ENCODE measurements around the gene RWDD2A.
"Not testable (repeated sequence)": the region's sequence is repeated elsewhere in the genome, so short reads cannot be mapped to it uniquely, and the experiment has no call there.

Gene RWDD2A

DNA sequence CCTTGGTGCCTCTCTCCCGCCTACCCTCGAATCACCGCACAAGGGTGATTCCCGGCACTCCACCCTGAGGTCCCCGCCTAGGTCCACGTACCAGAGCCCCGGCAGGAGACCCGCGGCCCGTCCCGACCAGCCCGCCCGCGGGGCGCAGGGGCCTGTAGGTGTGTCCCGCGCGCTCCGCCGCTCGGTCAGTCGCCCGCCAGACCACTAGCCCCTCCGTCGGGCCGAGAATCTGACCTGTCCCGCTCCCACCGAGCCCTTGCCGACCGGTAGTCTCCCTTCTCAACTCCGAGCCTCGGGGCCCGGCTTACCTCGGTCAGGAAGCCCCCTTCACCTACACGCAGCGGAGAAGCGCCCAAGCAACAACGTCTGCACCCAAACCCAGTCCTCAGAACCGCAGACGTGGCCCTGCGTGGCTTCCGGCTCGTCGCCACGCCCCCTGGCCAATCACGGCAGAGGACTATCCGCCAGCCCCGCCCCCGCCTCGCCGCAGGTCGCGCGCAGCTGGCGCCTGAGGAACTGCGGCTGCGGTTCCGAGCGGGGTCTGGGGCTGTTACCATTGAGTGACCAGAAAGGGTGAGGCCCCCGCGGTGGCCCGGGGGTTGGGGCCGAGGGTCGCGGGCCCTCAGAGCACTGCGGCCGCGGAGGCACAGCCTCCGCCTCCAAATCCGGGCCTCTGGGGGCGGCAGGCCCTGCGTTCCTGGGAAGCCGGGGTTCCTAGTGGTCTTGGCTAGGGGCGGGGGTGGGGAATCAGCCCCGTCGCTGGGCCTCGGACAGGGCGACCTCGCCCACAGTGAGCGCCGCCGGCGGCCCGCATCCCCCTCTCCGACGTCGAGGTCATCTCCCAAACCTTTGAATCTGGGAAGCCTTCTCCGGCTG is at the start of gene RWDD2A, which contains the start of gene PGM3:
RWDD2A (plus strand) TSS at position 487 of the 876 bp plus-strand sequence. CDS start 1,095 bp downstream, outside the sequence.
PGM3 (minus strand) TSS at position 395 of the 876 bp plus-strand sequence. CDS start 2,253 bp downstream, outside the sequence.
- DNase-seq (ENCODE audit: low read depth) = no peak

DNA sequence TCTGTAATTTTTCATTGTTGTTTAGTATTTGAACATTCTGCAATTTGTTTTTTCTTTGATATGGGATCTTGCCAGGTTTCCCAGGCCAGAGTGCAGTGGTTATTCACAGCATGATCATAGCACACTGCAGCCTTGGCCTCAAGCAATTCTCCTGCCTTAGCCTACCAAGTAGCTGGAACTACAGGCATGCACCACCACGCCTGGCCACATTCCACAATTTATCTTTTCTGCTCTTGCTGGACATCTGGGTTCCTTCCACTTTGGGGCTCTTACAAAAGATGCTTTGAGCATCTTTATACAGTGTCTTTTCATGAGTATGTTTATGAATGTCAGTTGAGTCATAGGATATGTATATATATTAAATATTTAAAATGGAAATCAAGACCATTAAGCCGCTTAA is 42.0 kb upstream of the RWDD2A start:
- no peak for DNase-seq (ENCODE audit: low read depth)

DNA sequence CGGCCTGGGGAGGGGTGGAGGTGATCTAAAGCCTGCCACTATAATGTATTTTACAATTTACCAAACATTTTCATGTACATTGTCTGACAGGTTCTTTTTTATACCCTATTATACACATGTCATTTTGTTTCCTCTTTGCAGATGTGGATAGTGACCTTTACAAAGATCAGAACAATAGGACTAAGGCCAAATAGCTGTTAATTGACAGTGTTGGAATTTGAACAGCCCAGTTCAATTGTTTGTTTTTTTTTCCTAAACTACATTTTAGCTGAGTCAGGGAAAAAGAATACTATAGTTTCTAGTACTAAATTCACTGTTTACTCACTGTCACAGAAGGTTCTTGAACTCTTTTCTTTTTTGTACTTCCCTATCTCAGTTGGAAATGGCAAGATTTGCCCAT is 40.2 kb upstream of the RWDD2A start:
- no peak for DNase-seq (ENCODE audit: low read depth)

DNA sequence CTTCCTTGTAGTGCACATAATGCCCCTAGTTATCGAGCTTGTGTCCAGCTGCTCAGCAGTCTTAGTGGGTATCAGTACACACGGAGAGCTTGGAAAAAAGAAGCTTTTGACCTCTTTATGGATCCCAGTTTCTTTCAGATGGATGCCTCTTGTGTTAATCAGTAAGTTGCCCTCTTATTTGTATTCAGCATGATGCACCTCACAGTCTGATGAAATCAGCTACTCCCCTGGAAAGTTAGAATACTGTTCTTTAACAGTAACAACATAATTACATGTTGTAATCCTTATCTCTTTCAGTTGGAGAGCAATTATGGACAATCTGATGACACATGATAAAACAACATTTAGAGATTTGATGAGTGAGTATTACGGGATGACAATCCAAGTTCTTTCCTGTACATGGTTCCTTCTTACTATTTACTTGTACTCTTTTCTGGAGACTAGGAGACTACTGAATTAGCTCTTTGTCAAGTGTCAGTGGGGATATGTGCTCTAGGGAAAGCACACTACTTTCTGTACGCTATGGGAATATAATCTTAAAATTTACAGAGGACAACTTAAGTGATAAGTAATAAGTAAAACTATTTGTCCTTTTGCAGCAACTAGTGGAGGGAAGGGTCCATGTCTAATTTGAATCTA is 39.2 kb upstream of the RWDD2A start:
- no peak for DNase-seq (ENCODE audit: low read depth)

DNA sequence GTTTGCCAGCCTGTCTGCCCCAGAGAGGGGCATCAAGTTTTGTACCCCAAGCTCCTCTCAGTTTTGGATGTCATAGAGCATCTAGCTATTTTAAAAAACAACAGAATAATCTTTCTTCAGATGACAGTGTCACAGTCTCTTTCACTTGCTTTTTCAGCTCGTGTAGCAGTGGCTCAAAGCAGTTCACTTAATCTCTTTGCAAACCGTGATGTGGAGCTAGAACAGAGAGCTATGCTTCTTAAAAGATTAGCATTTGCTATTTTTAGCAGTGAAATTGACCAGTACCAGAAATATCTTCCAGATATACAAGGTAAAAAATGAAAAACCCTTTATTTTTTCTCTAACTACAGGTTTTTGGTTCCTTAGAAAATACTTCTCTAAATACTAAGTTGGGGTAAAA is 37.4 kb upstream of the RWDD2A start:
- no peak for DNase-seq (ENCODE audit: low read depth)

DNA sequence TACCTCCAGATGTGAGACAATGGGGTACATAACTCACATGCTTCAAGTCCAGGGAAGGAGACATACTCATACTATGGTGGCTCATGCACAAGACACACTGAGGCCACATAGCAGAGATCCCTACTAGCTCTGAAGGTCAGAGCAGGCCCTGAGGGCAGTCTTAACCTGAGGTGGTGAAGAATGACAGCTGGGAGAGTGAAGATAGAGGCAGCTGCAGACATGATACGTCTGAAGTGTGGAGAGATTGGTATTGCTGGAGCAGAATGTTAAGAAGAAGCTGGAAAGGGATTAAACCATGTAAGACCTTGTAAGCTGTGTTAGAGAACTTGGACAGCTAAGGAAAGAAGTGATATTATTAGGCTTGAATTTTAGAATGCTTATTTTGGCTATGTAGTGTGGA is 33.0 kb upstream of the RWDD2A start:
- no peak for DNase-seq (ENCODE audit: low read depth)

DNA sequence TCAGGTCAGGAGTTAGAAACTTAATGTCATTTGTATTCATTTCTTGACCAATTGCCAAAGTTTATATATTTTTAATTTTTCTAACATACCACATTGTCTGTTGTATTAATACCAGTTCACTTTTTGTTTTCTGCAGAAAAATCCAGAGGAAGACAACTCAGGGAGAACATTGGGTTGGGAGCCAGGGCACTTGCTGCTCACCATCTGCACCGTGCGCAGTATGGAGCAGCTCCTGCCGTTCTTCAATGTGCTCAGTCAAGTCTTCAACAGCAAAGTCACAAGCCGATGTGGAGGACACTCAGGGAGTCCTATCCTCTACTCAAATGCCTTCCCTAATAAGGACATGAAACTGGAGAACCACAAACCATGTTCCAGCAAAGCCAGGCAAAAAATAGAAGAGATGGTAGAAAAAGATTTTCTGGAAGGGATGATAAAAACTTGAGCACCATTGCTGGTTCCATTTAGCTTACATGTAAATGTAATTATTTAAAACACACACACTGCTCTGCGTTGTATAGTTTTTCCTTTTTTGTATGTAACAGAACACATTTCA is 25.4 kb upstream of the RWDD2A start:
- DNase-seq (ENCODE audit: low read depth) = no peak

DNA sequence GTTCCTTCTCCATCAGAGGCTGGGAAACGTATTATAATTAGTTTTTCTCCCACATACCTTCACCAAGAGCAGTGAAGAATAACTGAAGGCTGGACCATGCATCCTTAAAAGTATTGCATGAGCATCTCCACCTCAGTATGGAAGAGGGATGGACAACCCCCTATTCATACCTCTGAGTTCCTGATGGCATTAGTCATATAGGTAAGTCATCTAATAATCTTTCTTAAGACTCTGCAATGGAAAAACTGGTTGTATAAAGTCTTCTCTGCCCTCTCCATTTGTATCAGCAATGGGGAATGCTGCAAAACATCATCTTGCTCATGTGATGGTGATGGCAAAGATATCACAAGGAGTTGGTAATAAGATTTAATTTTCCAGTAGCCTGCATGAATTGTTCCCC is 24.6 kb upstream of the RWDD2A start:
- DNase-seq (ENCODE audit: low read depth) = no peak

DNA sequence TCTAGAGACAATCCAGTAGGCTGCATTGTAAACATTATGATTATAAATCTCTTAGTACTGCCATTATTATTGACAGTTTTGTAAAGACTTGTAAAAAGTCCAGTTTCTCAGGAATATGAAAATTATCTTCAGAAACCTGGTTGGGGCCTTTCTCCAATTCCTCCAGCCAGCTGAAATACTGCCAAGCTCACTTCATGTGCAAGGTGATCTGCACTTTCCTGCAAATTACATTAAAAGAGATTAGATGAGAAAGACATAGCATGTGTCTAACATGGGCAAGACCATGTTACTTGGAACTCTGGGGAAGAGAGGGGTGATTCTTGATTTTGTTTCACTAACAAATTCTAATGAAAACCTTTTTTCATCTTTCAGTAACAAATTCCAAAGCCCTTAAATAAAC is 24.1 kb upstream of the RWDD2A start:
- no peak for DNase-seq (ENCODE audit: low read depth)

DNA sequence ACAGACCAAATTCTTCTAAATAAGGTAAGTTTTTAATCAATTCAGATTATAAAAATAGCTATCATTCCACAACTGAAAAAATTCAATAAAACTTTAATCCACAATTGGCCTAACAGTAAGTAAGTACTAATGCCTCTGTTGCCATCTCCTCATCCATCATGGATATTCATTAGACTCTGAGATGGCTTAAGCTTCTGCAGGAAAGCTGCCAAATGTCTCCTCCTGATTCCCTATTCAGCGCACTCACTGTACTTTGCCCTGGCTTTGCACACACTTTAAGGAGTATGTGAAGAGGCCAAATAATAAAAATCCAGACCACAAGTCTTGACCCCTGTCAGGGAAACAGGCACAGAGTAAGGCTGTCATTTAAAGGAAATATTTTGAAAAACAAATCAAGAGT is 23.6 kb upstream of the RWDD2A start:
- no peak for DNase-seq (ENCODE audit: low read depth)

DNA sequence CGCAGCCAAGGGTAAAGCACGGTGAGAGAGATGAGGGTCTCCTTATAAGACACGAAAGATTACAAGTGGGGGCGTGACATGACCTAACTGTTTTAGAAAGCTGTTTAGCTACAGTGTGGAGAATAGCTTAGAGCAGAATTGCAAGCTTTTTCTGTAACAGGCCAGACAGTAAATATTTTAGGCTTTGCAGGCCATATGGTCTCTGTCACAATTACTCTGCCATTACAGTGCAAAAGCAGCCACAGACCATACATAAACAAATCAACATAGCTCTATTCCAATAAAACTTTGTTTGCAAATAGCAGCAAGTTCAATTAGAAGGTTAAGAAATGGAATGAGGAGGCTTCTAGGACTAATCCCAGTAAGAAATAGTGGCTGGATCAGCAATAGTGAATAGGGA is 16.9 kb upstream of the RWDD2A start:
- no peak for DNase-seq (ENCODE audit: low read depth)

DNA sequence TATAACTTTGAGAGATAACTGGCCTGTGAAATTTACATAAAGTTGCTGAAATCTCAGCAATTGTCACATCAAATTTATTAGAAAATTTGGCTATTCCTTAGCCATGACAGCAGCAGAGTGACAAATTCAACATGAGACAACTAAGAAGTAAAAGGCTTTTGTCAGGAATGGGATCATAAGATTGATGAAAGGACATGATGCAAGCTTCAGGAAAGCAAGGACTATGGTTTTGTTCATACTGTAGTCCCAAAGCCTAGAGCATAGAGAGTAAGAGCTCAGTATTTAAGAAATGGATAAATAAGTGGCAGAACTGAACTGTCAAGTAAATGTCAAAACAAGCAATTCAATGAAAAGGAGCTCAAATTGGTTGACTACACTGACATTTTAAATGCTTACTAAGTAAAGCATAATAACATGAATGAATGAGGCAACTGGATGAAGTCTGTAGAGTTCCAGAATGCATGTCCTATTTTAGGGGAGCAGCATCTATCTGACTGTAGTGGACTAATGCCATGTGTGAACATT is 12.7 kb upstream of the RWDD2A start:
- no peak for DNase-seq (ENCODE audit: low read depth)

DNA sequence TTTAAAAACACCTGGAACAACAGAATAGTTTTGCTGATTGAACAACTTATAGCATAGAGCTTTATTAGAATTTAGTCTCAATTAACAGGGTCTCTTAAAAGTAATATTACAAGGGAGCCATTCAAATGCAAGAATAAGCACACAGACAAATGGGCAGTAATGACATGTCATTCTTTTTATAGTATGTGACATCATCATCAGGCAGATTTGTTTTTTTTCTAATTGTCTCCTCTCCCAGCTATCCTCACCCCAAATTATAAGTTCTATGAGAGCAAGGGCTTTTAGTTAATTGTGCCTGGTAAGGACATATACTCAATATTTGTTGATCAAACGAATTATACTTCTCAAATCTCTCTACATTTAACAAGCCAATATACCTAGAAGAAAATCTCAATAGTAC is 11.0 kb upstream of the RWDD2A start:
- no peak for DNase-seq (ENCODE audit: low read depth)

DNA sequence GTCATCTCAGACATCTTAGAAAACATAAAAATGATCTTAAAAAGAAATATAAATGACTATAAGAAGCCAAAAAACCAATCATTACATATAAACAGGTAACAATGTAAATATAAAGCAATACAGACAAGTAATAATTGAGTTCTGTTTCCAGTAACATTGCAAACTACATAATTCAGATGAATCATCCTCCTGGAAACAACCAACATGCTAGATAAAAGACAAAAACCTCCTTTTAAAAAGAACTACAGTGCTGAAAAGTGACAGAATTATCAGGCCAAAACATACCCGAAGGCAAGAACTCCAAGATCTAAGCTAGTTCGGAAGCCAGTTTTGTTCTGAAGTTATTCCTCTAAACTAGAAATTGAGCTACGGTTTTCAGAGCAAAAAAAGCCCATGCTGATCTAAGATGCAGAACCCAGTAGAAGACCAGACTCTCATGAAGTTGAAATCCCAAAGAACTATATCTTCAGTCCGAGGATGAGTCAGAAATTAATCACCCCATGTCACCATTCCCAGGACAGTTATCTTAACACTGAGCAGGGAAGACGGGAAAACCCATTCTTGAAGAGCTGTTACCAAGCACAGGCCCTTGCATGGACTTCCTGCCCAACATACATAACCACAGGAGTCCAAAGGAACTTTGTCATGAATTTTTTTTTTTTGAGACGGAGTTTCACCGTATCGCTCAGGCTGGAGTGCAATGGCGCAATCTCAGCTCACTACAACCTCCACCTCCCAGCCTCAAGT is 9.9 kb upstream of the RWDD2A start:
- DNase-seq (ENCODE audit: low read depth) = peak; percentile 92

DNA sequence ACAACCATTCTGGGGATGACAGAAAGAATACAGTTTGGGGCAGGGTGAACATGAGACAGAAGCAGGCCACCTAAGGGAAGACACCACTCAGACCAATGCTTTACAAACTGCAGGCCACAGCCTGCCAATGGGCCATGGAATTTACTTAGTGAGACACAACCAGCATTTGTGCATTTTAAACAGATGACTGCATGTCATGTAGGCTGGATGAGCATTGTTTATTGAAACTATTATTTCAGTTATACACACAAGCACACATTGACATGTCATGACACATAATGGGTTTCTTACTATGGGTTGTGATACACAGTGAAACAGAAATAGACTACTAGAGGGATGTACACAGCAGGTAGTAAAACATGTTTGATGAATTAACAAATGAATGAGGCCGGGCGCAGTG is 8.1 kb upstream of the RWDD2A start:
- DNase-seq (ENCODE audit: low read depth) = no peak

DNA sequence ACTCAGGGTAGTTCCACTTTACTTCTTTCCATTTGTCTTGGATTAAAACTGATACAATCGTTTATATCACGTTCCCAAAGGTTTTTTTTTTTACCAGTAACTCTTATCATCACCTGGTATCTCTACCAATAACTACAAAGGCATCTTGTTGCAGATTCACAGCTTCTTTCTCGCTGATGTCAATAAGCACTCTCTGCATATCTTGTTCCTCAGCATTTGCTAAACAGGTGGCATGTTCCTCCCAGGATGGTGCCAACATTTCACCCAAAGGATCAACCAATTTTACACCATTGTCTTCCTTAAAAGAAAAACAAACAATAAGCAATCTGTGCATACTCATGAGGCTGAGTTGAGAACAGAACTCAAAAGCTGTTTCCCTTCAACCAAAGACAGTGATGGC is 4.7 kb upstream of the RWDD2A start:
- DNase-seq (ENCODE audit: low read depth) = no peak

DNA sequence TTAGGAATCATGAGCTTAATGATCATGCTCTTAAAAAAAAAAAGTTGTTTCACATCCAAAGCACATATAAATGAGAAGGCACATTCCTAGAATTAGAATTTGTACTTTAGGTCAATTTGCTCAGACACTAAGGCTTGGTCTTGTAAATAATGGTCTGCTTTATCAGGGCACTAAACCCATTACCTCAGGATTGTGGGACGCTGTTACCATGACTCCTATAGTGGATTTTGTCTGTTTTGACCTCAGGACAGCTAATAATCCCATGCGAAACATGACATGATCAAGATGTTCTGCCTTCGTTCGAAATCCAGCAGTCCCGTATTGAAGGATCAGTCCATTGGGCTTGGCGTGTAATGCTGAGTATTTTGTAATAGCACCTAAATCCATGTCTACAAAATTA is 2.5 kb upstream of the RWDD2A start:
- no peak for DNase-seq (ENCODE audit: low read depth)

DNA sequence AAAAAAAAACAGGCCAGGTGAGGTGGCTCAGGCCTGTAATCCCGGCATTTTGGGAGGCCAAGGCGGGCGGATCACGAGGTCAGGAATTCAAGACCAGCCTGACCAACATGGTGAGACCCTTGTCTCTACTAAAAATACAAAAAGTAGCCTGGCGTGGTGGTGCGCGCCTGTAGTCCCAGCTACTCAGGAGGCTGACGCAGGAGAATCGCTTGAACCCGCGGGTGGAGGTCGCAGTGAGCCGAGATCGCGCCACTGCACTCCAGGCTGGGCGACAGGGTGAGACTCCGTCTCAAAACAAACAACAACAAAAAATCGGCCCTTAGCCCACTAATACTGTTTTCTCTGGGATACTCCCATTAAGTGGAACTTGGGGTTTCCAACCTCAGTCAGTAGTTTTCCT is 1.2 kb upstream of the RWDD2A start:
- not testable (repeated sequence) for DNase-seq (ENCODE audit: low read depth)

DNA sequence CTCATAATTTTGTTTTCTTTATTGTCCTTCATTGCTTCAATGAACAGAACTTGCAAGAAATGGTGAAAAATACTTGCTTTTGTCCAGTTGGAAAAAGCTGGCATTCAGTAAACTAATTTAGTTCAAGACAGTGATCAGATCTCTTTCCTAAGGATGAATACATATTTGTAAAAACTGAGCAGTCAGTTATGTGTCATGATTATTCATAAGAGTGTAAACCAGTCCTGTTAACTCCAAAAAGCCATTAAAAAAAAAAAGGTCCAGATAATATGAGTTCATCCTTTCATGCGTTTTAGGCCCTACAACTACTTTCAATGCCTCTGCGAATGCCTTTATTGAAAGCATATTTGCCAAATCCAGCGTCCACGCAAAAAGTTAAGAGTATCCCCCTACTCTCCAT is 701 bp upstream of the RWDD2A start:
- no peak for DNase-seq (ENCODE audit: low read depth)

DNA sequence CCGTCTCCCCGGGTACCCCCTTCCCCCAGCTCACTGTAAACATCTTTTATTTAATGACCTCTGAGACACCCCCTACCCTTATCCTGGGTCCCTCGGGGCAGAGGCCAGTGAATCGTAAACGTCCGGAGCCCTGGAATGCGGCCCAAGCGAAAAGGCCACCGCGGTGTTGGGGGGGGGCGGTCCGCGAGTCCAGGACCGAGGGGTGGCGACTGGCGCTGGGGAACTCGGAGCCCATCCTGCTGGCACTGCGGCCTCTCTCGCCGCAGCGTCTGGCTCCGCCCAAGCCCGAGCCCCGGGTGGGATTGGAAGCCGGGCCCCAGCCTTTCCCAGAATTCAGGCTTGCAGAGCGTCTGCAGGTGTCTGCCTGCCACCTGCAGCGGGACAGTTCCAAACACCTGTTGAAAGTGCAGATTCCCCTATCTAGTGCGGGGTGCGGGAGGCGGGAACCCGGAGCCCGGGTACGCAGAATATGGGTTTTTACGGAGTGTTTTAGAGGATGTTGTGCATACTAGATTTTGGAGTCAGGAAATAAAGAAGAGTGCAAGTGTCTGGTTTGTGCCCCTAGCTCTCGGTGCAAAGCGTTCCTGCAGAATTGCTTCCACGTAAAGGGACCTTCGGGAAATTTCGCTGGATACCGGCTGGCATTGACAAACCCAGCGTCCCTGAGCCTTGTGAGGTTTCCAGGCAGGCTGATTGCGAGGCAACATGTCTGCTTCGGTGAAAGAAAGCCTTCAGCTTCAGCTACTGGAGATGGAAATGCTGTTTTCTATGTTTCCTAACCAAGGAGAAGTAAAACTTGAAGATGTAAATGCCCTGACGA is 800 bp downstream of the RWDD2A start:
- no peak for DNase-seq (ENCODE audit: low read depth)

DNA sequence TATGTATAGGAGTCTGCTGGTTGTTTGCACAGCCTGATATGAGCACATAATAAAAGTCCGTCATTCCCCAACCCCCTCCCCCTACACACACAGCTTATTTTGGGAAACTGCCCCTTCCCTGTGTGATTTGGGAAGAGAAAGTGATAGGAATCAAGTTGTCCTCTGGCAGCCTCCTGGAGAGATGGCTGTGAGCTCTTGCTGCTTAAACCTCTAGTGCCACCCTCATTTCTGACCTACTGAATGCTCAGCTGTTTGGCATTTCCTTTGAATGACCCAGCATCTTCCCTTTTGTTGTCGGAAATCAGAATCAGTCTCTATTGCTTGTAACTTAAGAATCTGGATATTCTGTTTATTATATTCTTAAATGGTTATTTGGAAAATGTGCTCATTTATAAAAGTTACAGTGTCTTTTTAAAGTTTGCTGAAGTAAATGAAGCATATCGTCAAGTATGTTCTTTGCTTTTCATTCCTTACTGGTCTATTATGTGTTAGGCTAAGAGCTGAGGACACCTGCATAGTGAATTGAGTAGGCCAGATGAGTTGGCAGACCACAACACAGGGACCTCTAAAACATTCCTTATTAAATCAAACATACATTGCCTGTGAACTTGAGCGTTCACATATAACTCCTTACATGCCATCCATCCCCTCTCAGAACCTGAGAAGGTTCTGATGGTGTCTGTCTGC is 5.5 kb downstream of the RWDD2A start:
- no peak for DNase-seq (ENCODE audit: low read depth)

Measured in non-pigmented ciliary epithelial cell (primary cell).